Chondrocyte (in vitro differentiated cells): ENCODE measurements around the gene SCAPER. TPM values are rescaled to one million over a fixed set of nuclear protein-coding genes. Genes with fewer than 3 reads are reported as not detected.

ENCODE experiments used
- DNase-seq: peaks from one replicate; pipeline ENCODE4 v3.0.0; 2021; ENCODE audit warnings: mixed read lengths, low spot score
- H3K27ac Mint-ChIP-seq: one replicate; pipeline ENCODE4 v1.8.0; 2021; ENCODE audit warnings: mild to moderate bottlenecking, moderate library complexity, mixed read lengths; ENCODE audit not compliant: unreplicated experiment
- H3K27me3 Mint-ChIP-seq: 2 replicates; pipeline ENCODE4 v1.8.0; 2021; ENCODE audit warnings: low read depth, mixed read lengths
- H3K36me3 Mint-ChIP-seq: 2 replicates; pipeline ENCODE4 v1.8.0; 2021; ENCODE audit warnings: low read depth, mixed read lengths
- H3K4me1 Mint-ChIP-seq: 2 replicates; pipeline ENCODE4 v1.8.0; 2021; ENCODE audit warnings: low read depth, mild to moderate bottlenecking, mixed read lengths
- H3K4me3 Mint-ChIP-seq: one replicate; pipeline ENCODE4 v1.8.0; 2021; ENCODE audit warnings: mild to moderate bottlenecking, moderate library complexity, mixed read lengths; ENCODE audit not compliant: unreplicated experiment
- H3K9me3 Mint-ChIP-seq: 2 replicates; pipeline ENCODE4 v1.8.0; 2021; ENCODE audit warnings: low read depth, mixed read lengths
- total RNA-seq: library from RNA; stranded (reverse); gene quantifications from 3 replicates; pipeline ENCODE4 v1.2.1, GENCODE V29; 2021
- TF ChIP-seq, protein P1 (sequence below): fragments of 200-600 bp; sonication (generic); IDR thresholded peaks from 2 replicates; pipeline ENCODE4 v1.5.0; 2021; ENCODE audit warnings: antibody characterized with exemption, mild to moderate bottlenecking, moderate library complexity

The SCAPER gene
- total RNA-seq, 1 donor from 2014 or later, result 17.3 TPM

DNA sequence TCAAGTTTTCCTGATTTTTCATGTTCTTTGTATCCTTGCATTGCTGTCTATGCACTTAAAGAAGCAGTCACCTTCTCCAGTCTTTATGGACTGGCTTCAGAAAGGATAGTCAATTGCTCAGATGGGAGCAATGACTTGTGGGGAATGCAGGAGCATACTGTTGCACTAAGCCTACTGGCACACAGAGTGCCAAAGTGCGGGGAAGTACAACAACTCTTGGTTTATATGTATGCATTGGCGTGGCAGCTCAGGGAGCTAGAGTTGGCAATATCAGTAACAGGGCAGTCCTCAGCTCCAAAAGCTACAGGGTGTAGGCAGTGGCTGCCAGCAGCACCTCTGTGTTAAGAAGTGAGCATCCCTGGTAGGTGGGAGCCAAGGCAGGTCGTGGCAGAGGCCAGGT, 141.1 kb downstream of the SCAPER start:
- Mint-ChIP-seq H3K9me3 (peaks cover 13% of the 10 kb centered on the region), H3K27ac (no peak overlapping the region), H3K4me3 (no peak overlapping the region), H3K36me3 (peaks cover 33% of the 10 kb centered on the region), H3K27me3 (no peaks in the 10 kb centered on the region), H3K4me1 (no peaks in the 10 kb centered on the region)
- TF ChIP-seq, protein P1, sequence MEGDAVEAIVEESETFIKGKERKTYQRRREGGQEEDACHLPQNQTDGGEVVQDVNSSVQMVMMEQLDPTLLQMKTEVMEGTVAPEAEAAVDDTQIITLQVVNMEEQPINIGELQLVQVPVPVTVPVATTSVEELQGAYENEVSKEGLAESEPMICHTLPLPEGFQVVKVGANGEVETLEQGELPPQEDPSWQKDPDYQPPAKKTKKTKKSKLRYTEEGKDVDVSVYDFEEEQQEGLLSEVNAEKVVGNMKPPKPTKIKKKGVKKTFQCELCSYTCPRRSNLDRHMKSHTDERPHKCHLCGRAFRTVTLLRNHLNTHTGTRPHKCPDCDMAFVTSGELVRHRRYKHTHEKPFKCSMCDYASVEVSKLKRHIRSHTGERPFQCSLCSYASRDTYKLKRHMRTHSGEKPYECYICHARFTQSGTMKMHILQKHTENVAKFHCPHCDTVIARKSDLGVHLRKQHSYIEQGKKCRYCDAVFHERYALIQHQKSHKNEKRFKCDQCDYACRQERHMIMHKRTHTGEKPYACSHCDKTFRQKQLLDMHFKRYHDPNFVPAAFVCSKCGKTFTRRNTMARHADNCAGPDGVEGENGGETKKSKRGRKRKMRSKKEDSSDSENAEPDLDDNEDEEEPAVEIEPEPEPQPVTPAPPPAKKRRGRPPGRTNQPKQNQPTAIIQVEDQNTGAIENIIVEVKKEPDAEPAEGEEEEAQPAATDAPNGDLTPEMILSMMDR, result no peak
- no peak for DNase-seq

DNA sequence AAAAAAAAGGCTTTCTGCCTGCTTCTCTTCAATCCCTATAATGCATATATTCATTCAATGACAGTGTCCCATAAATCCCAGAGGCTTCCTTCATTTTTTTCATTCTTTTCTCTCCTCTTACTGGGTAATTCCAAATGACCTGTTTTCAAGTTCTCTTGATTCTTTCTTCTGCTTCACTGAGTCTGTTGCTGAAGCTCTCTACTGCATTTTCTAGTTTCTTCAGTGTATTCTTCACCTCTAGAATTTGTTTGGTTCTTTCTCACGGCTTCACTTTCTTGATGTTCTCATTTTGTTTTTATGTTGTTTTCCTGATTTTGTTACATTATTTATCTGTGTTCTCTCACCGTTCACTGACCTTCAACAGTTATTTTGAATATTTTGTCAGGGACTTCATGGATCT, 141.6 kb downstream of the SCAPER start:
- TF ChIP-seq, protein P1, result no peak
- Mint-ChIP-seq H3K27ac (peak overlapping the region; percentile 49), H3K27me3 (no peaks in the 10 kb centered on the region), H3K9me3 (peaks cover 13% of the 10 kb centered on the region), H3K36me3 (peaks cover 33% of the 10 kb centered on the region), H3K4me3 (no peak overlapping the region), H3K4me1 (no peaks in the 10 kb centered on the region)
- DNase-seq, result no peak

DNA sequence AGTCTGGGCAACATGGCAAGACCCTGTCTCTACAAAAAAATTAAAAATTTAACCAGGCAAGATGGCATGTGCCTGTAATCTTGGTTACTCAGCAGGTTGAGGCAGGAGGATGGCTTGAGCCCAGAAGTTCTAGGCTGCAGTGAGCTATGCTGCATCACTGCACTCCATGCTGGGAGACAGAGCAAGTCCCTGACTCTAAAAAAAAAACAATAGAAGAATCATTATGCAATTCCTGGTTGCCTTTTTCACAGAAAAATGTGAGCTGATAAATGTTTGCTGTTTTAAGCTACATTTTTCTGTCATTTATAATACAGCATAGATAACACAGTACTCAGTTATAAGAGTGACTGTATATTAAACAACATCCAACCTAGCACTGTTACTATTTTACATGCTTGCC, 148.8 kb downstream of the SCAPER start:
- H3K4me3 Mint-ChIP-seq, result no peak overlapping the region
- peaks cover 4% of the 10 kb centered on the region for H3K9me3 Mint-ChIP-seq
- TF ChIP-seq, protein P1, result no peak
- DNase-seq, result no peak
- H3K4me1 Mint-ChIP-seq, result no peaks in the 10 kb centered on the region
- H3K27me3 Mint-ChIP-seq, result no peaks in the 10 kb centered on the region
- H3K36me3 Mint-ChIP-seq, result peaks cover 13% of the 10 kb centered on the region
- no peak overlapping the region for H3K27ac Mint-ChIP-seq

DNA sequence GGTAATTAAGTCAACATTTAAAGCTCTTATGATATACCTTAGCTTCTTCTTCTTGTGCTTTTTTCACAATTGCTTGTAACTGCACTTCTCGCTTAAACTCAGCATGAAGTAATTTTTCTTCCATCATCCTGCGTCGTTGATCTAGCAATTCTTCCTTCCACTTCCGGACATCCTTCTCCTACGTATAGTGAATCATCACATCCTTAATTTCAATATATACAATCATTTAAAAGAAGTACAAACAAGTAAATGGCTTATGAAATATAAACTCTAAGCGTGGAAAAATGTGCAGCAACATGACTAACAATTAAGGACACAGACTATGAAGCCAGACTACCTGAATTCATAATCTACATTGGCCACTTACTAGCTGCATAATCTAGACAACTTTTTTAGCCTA, 151.4 kb downstream of the SCAPER start:
- no peak overlapping the region for H3K4me3 Mint-ChIP-seq
- H3K27me3 Mint-ChIP-seq, result no peaks in the 10 kb centered on the region
- H3K4me1 Mint-ChIP-seq, result no peaks in the 10 kb centered on the region
- no peak for DNase-seq
- TF ChIP-seq, protein P1, result no peak
- peaks cover 11% of the 10 kb centered on the region for H3K36me3 Mint-ChIP-seq
- H3K9me3 Mint-ChIP-seq, result peaks cover 6% of the 10 kb centered on the region
- no peak overlapping the region for H3K27ac Mint-ChIP-seq

DNA sequence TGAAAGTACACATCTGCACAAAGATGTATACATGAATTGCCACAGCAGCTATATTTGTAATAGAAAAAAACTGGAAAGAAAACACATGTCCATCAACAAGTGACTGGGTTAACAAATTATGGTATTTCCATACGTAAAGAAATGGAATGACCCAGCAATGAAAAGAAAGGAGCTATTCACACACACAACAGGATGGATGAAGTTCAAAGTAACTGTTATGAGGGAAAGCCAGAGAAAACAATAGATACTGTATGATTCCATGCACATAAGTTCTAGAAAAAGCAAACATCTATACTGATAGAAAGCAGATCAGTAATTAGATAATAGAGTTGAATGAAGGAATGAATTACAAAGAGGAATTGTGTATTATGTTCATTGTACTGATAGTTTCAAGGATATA, 152.0 kb downstream of the SCAPER start:
- Mint-ChIP-seq H3K4me3 (no peak overlapping the region), H3K27ac (no peak overlapping the region), H3K4me1 (no peaks in the 10 kb centered on the region), H3K27me3 (no peaks in the 10 kb centered on the region), H3K9me3 (peaks cover 6% of the 10 kb centered on the region), H3K36me3 (peaks cover 11% of the 10 kb centered on the region)
- TF ChIP-seq, protein P1, result no peak
- no peak for DNase-seq
